GM19438 (cell line): Measurements from ENCODE around the gene DOCK2.
"Not testable (repeated sequence)": the region's sequence is repeated elsewhere in the genome, so short reads cannot be mapped to it uniquely, and the experiment has no call there.

Experiments
- ATAC-seq: cut with Tn5 transposase; IDR thresholded peaks from one replicate; pipeline ENCODE4 v1.9.1; 2021; ENCODE audit warnings: low read depth; ENCODE audit not compliant: unreplicated experiment

The DOCK2 gene

GRCh38 chr5:169920474-169920873, 283.4 kb downstream of the DOCK2 start:
- no peak for ATAC-seq

- ATAC-seq = no peak
Observed at GRCh38 chr5:169921384-169921783, 284.3 kb downstream of the DOCK2 start.

- no peak for ATAC-seq
Observed at GRCh38 chr5:169921949-169922348, 284.9 kb downstream of the DOCK2 start.

GRCh38 chr5:169922474-169922873, 285.4 kb downstream of the DOCK2 start:
- no peak for ATAC-seq

- ATAC-seq = no peak
Observed at GRCh38 chr5:169923988-169924387, 286.9 kb downstream of the DOCK2 start.

GRCh38 chr5:169933127-169933526, 296.1 kb downstream of the DOCK2 start:
- ATAC-seq = no peak

GRCh38 chr5:169933616-169934015, 296.5 kb downstream of the DOCK2 start:
- no peak for ATAC-seq

- ATAC-seq = no peak
Observed at GRCh38 chr5:169934990-169935389, 297.9 kb downstream of the DOCK2 start.

GRCh38 chr5:169935762-169936161, 298.7 kb downstream of the DOCK2 start:
- no peak for ATAC-seq

GRCh38 chr5:169938439-169938838, 301.4 kb downstream of the DOCK2 start:
- no peak for ATAC-seq

GRCh38 chr5:169939731-169940130, 302.7 kb downstream of the DOCK2 start:
- no peak for ATAC-seq

GRCh38 chr5:169941542-169941941, 304.5 kb downstream of the DOCK2 start:
- ATAC-seq = no peak

GRCh38 chr5:169942181-169942580, 305.1 kb downstream of the DOCK2 start:
- ATAC-seq = no peak

GRCh38 chr5:169943026-169943425, 306.0 kb downstream of the DOCK2 start:
- ATAC-seq = no peak

GRCh38 chr5:169944115-169944514, 307.0 kb downstream of the DOCK2 start:
- ATAC-seq = no peak

GRCh38 chr5:169944922-169945680, 308.0 kb downstream of the DOCK2 start:
- no peak for ATAC-seq

GRCh38 chr5:169945831-169946261, 308.8 kb downstream of the DOCK2 start:
- ATAC-seq = no peak

GRCh38 chr5:169946743-169947295, 309.7 kb downstream of the DOCK2 start:
- ATAC-seq = no peak

GRCh38 chr5:169950333-169950732, 313.3 kb downstream of the DOCK2 start:
- no peak for ATAC-seq

GRCh38 chr5:169953196-169953595, 316.1 kb downstream of the DOCK2 start:
- not testable (repeated sequence) for ATAC-seq

GRCh38 chr5:169954786-169955185, 317.7 kb downstream of the DOCK2 start:
- no peak for ATAC-seq

GRCh38 chr5:169956126-169956525, 319.1 kb downstream of the DOCK2 start:
- ATAC-seq = no peak
